DMS53 treated with DMSO at 0.1 percent for 48 hours (cell line): ENCODE measurements around the gene VWA7.

Experiments used
- DNase-seq: peaks from one replicate; lab custom pipeline; 2025; ENCODE audit not compliant: unreplicated experiment; lab: John Stamatoyannopoulos, UW

Gene VWA7

DNA sequence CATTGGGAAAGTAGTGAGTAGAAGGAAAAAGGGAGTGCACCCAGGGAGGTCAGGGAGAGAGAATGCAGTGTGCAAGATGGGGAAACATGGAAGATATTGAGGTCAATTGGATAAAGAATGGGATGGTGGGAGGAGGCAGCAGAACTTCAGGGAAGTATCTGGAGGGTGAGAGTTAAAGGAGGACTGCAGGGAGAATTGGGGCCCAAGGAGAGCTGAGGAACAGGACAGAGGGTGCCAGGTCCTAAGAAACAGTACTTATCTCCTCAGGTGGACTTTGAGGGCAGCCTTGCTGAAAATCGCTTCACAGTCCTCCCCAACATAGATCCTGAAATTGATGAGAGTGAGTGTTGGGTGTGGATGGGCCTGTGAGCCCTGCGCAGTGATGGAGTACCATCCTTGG is 18.8 kb downstream of the VWA7 start:
- no peak for DNase-seq

- no peak for DNase-seq
Observed at GRCh38 chr6:31752739-31753319, 24.3 kb downstream of the VWA7 start.

GRCh38 chr6:31750411-31751022 is 26.6 kb downstream of the VWA7 start:
- DNase-seq = no peak

- peak; percentile 41 for DNase-seq
Observed at GRCh38 chr6:31749301-31750036, 27.7 kb downstream of the VWA7 start.

DNA sequence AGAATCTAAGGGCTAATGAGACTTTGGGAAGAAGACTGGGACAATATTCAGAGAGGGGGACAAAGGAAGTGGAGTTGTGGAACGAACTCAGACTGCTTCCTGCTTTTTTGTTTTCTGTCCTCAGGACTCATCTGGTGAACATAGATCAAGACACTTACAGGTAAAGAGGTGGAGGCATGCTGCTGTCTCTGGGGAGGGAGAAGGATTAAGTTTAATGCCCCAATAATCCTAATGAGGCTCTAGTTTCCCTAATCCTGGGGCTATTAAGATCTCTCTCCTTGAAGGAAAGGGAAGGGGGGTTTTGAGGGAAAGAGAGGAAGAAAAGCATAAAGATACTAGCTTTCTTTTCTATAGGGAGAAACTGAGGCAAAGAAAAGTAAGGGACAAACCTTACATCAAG is 32.7 kb downstream of the VWA7 start:
- no peak for DNase-seq

DNA sequence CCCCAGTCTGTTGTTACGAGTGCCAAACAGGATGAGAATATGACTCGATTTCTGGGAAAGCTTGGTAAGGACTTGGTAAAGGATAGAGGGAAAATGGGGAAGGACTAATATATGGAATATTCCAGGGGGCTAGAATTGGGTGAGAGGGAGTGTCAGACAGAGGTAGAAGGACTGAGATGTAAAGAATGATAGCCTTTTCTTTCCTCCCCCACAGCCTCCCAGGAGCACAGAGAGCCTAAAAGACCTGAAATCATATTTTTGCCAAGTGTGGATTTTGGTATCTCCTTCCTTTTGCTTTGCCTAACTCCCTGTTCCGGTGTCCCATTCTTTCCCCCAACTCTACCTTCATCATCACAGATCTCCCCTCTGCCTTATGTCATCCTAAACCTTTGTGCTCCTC is 34.2 kb downstream of the VWA7 start:
- DNase-seq = no peak

- no peak for DNase-seq
Observed at GRCh38 chr6:31741815-31742214, 35.3 kb downstream of the VWA7 start.

- no peak for DNase-seq
Observed at GRCh38 chr6:31740397-31741223, 36.5 kb downstream of the VWA7 start.

- peak; percentile 98 for DNase-seq
Observed at GRCh38 chr6:31739639-31740396, 37.3 kb downstream of the VWA7 start, which contains the start of gene MSH5. Gene MSH5, plus strand, starts transcription at chr6:31740005. Its CDS starts 462 bp downstream, at chr6:31740467.

DNA sequence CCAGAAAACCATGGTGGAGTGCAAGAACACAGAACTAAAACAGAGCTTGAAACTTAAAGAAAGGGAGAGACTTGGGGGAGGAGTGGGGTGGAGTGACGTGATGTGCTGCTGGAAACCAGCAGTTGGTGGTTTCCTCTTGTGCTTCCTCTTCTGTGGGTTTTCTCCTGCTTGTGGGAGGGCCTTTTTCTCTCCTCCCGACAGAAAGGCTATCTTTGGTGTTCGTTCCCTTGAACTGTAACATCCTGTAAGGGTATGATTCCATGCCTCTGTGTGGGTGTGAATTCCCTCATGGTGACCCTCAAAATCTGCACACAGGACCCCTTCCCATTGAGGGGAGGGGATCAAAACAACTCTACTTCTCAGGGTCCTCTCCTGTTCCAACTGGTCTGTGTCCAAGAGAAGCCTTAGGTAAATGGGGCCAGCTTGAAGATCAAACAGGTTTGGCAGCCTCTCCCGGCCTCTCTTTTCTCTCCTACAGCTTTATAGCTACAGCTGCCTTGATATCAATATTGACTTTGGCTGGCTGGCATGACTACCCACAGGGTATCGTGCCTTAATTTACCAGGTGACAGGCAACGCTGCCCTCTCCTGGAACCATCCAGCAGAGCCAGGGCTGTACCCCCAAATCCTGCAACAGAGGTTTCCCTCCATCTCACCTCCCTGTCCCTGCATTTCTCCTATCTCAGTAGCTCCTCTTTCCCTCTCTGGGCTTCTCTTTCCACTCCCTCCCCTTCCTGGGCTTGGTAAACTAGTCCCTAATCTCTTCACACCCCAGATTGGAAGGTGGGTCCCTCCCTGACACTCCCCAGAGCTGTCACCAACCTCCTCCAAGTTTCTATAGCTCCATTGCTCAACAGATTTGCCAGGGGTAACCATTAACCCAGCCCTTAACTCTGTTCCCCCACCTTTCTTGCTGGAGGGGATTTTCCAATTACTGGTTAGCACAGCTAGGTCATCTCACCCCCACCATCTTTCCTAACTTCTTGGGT is 38.8 kb downstream of the VWA7 start:
- DNase-seq = peak; percentile 97

- DNase-seq = peak; percentile 80
Observed at GRCh38 chr6:31737315-31737990, 39.7 kb downstream of the VWA7 start.

- DNase-seq = no peak
Observed at GRCh38 chr6:31736768-31737314, 40.3 kb downstream of the VWA7 start.

DNA sequence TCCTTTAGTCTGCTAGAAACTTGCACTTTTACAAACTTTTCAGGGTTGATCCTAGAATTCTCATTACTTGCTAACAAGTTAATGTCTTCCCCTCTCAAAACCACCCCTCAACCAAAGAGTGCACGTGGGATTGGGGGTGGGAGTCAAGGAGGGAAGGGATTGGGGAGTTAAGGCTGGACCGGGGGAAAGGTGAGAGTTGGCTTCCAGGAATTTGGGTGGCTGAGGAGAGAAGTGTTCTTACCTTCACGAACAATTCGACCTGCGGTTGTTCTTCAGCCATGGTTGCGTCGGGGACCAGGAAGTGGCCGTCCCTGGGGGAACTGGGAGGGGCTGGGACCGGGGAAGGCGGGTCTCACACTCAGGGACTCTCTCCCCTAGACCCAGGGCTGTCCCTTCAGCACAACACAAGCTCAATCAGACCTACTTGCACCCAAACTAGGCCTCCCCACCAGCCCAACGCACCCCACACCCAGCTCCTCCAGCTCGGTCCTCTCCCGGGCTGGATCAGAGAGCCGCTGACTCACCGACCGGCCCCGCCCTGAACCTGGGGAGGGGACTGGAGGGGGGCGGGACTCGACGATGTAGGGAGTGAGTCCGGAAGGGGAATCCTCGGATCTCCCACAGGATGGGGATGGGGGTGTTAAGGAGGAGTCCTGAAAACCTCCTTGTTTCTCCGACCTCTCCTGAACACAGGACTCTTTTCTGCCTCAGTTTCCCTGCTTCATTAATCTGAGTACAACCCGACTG is 40.9 kb downstream of the VWA7 start, which contains the start of gene CLIC1:
CLIC1 (minus strand) TSS at position 510 of the 747 bp plus-strand sequence; CDS start at position 280, 230 bp downstream.
- DNase-seq = peak; percentile 82

DNA sequence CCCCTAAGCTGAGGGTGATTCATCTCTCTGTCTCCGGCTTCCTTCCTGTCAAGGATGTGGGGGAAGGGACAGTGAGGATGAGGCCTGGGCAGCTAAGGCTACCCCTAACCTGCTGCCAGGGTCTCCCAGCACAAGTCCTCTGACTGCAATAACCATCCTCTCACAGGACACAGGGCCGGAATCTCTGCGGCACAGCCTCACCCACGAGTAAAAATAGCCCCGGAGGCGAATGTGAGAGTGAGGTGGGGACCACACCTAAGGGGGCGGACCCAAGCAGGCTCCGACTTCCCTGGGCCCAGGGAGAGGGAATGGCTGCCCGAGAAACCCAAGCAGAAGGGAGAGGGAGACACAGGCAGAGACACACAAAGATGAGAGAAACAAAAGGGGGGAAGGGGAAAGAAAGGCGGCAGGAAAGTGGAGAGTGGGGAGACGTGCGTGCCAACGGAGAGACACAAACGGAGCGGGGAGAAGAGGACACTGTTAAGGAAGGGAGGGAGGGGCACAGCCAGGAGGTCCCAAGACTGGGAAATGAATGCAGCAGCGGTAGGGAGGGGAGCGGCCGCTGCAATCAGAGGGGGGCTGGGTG is 42.2 kb downstream of the VWA7 start:
- peak; percentile 69 for DNase-seq

DNA sequence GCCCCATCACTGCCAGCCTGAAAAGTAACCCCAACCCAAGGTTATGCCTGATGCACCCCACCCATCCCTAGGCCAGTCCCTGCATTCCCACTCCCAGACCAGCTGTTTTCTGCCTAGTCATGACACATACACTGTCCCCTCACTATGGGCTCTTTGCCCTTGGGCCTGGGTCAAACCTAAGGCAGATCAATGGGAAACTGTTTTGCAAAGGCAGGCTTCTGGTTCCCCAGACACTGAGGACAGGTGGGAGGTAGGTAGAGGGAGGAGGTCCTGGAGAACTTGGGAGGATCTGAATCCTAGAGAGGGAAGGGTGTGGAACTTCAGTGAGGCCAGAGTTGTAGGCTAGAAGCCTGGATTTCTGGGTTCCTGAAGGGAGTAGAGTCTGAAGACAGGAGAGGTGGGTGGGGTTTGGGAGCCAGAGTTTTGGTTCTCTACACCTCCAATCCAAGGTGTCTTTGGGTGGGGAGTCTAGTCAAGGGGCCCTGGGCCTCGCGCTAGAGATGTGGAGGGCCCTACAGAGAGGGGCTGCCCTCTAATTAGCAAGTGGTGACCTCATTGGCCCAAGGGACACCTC is 42.8 kb downstream of the VWA7 start:
- no peak for DNase-seq

- no peak for DNase-seq
Observed at GRCh38 chr6:31733734-31734133, 43.4 kb downstream of the VWA7 start.

GRCh38 chr6:31732029-31732428 is 45.1 kb downstream of the VWA7 start:
- no peak for DNase-seq
